Medulla oblongata (tissue), 1 donor: Measurements from ENCODE around the gene SLC25A23.
"Not testable (repeated sequence)": the region's sequence is repeated elsewhere in the genome, so short reads cannot be mapped to it uniquely, and the experiment has no call there.

Experiments
- DNase-seq: peaks from one replicate; pipeline ENCODE4 v3.0.0-alpha.2; 2015; ENCODE audit errors: extremely low spot score

The SLC25A23 gene

GRCh38 chr19:6457958-6458694 lies 1.5 kb downstream of the SLC25A23 start:
- DNase-seq, result no peak

- no peak for DNase-seq
Observed at GRCh38 chr19:6455924-6456323, 3.7 kb downstream of the SLC25A23 start.

- no peak for DNase-seq
Observed at GRCh38 chr19:6453951-6454565, 5.5 kb downstream of the SLC25A23 start.

GRCh38 chr19:6452899-6453298 lies 6.7 kb downstream of the SLC25A23 start:
- no peak for DNase-seq

- no peak for DNase-seq
Observed at GRCh38 chr19:6452223-6452614, 7.4 kb downstream of the SLC25A23 start.

GRCh38 chr19:6451583-6452222 lies 7.9 kb downstream of the SLC25A23 start:
- DNase-seq, result no peak

GRCh38 chr19:6450166-6450565 lies 9.4 kb downstream of the SLC25A23 start:
- no peak for DNase-seq

- no peak for DNase-seq
Observed at GRCh38 chr19:6448045-6448444, 11.5 kb downstream of the SLC25A23 start.

- no peak for DNase-seq
Observed at GRCh38 chr19:6446452-6446851, 13.1 kb downstream of the SLC25A23 start.

GRCh38 chr19:6443986-6444385 lies 15.6 kb downstream of the SLC25A23 start:
- DNase-seq, result no peak

GRCh38 chr19:6442087-6442688 lies 17.4 kb downstream of the SLC25A23 start:
- no peak for DNase-seq

GRCh38 chr19:6440905-6441304 lies 18.7 kb downstream of the SLC25A23 start:
- DNase-seq, result no peak

- DNase-seq, result no peak
Observed at GRCh38 chr19:6439743-6440142, 19.8 kb downstream of the SLC25A23 start.

GRCh38 chr19:6433663-6434062 lies 25.9 kb downstream of the SLC25A23 start, which contains the start of gene SLC25A41:
Gene SLC25A41, minus strand, starts transcription at chr19:6433763. Its CDS starts 70 bp downstream, at chr19:6433693.
- DNase-seq, result no peak

GRCh38 chr19:6433165-6433564 lies 26.4 kb downstream of the SLC25A23 start:
- no peak for DNase-seq

- DNase-seq, result no peak
Observed at GRCh38 chr19:6431891-6432290, 27.7 kb downstream of the SLC25A23 start.

- DNase-seq, result no peak
Observed at GRCh38 chr19:6429419-6430221, 30.0 kb downstream of the SLC25A23 start.

GRCh38 chr19:6428692-6429418 lies 30.7 kb downstream of the SLC25A23 start:
- DNase-seq, result not testable (repeated sequence)

GRCh38 chr19:6427131-6427530 lies 32.5 kb downstream of the SLC25A23 start:
- DNase-seq, result no peak

GRCh38 chr19:6425732-6426620 lies 33.6 kb downstream of the SLC25A23 start:
- no peak for DNase-seq
